GM23248 (cell line): ENCODE results near the gene WDR27. TPM values are rescaled to one million over a fixed set of nuclear protein-coding genes. Genes with fewer than 3 reads are reported as not detected.
A peak's percentile ranks its signal among the peaks of the same experiment; 100 is the strongest.

Experiments
- DNase-seq: peaks from one replicate; pipeline ENCODE4 v3.0.0-alpha.2; 2015
- H2AFZ ChIP-seq: fragments of 200-600 bp; sonication (generic); 2 replicates; pipeline ENCODE4 v1.6.1; 2016; ENCODE audit warnings: antibody characterized with exemption
- H3F3A ChIP-seq: fragments of 200-600 bp; sonication (generic); 2 replicates; pipeline ENCODE4 v1.6.1; 2016; ENCODE audit warnings: mild to moderate bottlenecking, antibody characterized with exemption, mixed run types; ENCODE audit not compliant: insufficient read depth
- H3K27ac ChIP-seq: fragments of 200-600 bp; sonication (generic); 2 replicates; pipeline ENCODE4 v1.5.1; 2016; ENCODE audit warnings: mild to moderate bottlenecking
- H3K27me3 ChIP-seq: fragments of 200-600 bp; sonication (generic); replicated peaks from 2 replicates; pipeline ENCODE4 v1.6.1; 2016; ENCODE audit warnings: mild to moderate bottlenecking; ENCODE audit not compliant: insufficient read depth
- H3K36me3 ChIP-seq: fragments of 200-600 bp; sonication (generic); 2 replicates; pipeline ENCODE4 v1.6.1; 2016; ENCODE audit warnings: low read depth, mild to moderate bottlenecking
- H3K4me1 ChIP-seq: fragments of 200-600 bp; sonication (generic); 2 replicates; pipeline ENCODE4 v1.6.1; 2016; ENCODE audit warnings: mild to moderate bottlenecking; ENCODE audit not compliant: insufficient read depth
- H3K4me2 ChIP-seq: fragments of 200-600 bp; sonication (generic); one replicate; pipeline ENCODE4 v1.6.1; 2016; ENCODE audit warnings: mild to moderate bottlenecking; ENCODE audit not compliant: unreplicated experiment
- H3K4me3 ChIP-seq: fragments of 200-600 bp; sonication (generic); 2 replicates; pipeline ENCODE4 v1.5.1; 2016; ENCODE audit warnings: mild to moderate bottlenecking
- H3K79me2 ChIP-seq: fragments of 200-600 bp; sonication (generic); 2 replicates; pipeline ENCODE4 v1.6.1; 2016; ENCODE audit warnings: mild to moderate bottlenecking; ENCODE audit not compliant: insufficient read depth
- H3K9ac ChIP-seq: fragments of 200-600 bp; sonication (generic); 2 replicates; pipeline ENCODE4 v1.6.1; 2016; ENCODE audit warnings: mild to moderate bottlenecking
- H3K9me2 ChIP-seq: fragments of 200-600 bp; sonication (generic); 2 replicates; pipeline ENCODE4 v1.6.1; 2016; ENCODE audit warnings: mixed run types, mild to moderate bottlenecking, moderate library complexity; ENCODE audit not compliant: insufficient read depth
- H3K9me3 ChIP-seq: fragments of 200-600 bp; sonication (generic); one replicate; pipeline ENCODE4 v1.6.1; 2017; ENCODE audit warnings: low read depth
- H4K20me1 ChIP-seq: fragments of 200-600 bp; sonication (generic); 2 replicates; pipeline ENCODE4 v1.6.0; 2016; ENCODE audit not compliant: insufficient read depth
- EZH2 ChIP-seq: fragments of 200-600 bp; sonication (generic); IDR thresholded peaks from 2 replicates; pipeline ENCODE4 v1.6.1; 2018; ENCODE audit warnings: antibody characterized with exemption, mild to moderate bottlenecking; ENCODE audit not compliant: insufficient read depth, poor library complexity, severe bottlenecking
- EZH2phosphoT487 ChIP-seq: fragments of 200-600 bp; sonication (generic); IDR thresholded peaks from 2 replicates; pipeline ENCODE4 v1.6.1; 2018; ENCODE audit warnings: antibody characterized with exemption, moderate library complexity, mild to moderate bottlenecking, low read depth; ENCODE audit not compliant: insufficient read depth
- WGBS, 2 experiments: methylation state at CpG; one replicate each; pipeline ENCODE4 v1.1.6; 2015 to 2017; ENCODE audit warnings: low lambda C conversion rate in 2 of 2, low coverage in 1 of 2; ENCODE audit errors: missing lambda C conversion rate in 2 of 2; 5-methylcytosine and 5-hydroxymethylcytosine counted together
- in situ Hi-C: fragments of 300-500 bp; cut with MboI; formaldehyde crosslinking; loops from 2 replicates; pipeline ENCODE4 v1.15.0; 2020
- polyA plus RNA-seq: library from polyadenylated mRNA; unstranded; fragments of >200 nt; fragmentation: Nextera tagmentation; extraction: Ambion mirVana; gene quantifications from 2 replicates; pipeline ENCODE4 v1.2.1, GENCODE V29; 2016
- total RNA-seq: library from RNA; depleted of rRNA; stranded (reverse); fragments of >200 nt; shearing (Covaris generic); gene quantifications from 2 replicates; pipeline ENCODE4 v1.2.3, GENCODE V29; 2014

The WDR27 gene
- total and polyA plus RNA-seq, 2 experiments from 2014 or later = 9.2 to 9.3 TPM

DNA sequence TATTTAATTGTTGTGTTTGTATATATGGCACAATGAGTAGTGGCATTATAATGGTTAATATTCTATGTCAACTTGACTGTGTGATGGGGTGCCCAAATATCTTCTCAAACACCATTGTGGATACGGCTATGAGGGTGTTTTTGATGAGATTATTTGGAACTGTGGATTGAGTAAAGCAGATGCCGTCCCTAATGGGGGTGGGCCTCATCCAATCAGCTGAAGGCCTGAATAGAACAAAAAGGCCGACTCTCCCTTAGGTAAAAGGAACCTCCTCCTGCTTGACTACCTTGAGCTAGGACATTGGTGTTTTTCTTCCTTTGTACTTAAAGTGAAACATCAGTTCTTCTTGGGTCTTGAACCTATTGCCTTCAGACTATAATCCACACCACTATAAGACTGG, 207.8 kb downstream of the WDR27 start:
- no peak for DNase-seq
- H3K9me3 ChIP-seq = no peaks in the 10 kb centered on the region
- H3K4me2 ChIP-seq = no peak overlapping the region
- WGBS, 2 experiments = 90 to 96% methylated on average over 3 of the region's 3 CpGs
- no peak overlapping the region for H3K9ac ChIP-seq
- no peaks in the 10 kb centered on the region for H3K9me2 ChIP-seq
- no peak overlapping the region for H2AFZ ChIP-seq
- H3K27me3 ChIP-seq = no peaks in the 10 kb centered on the region
- H3K4me3 ChIP-seq = no peak overlapping the region
- H4K20me1 ChIP-seq = no peaks in the 10 kb centered on the region
- peaks cover 34% of the 10 kb centered on the region for H3F3A ChIP-seq
- H3K4me1 ChIP-seq = peaks cover 31% of the 10 kb centered on the region
- TF ChIP-seq EZH2phosphoT487 = no peak
- TF ChIP-seq EZH2 = no peak
- no peaks in the 10 kb centered on the region for H3K79me2 ChIP-seq
- H3K27ac ChIP-seq = no peak overlapping the region
- in situ Hi-C loops = no loop called here
- H3K36me3 ChIP-seq = no peaks in the 10 kb centered on the region

DNA sequence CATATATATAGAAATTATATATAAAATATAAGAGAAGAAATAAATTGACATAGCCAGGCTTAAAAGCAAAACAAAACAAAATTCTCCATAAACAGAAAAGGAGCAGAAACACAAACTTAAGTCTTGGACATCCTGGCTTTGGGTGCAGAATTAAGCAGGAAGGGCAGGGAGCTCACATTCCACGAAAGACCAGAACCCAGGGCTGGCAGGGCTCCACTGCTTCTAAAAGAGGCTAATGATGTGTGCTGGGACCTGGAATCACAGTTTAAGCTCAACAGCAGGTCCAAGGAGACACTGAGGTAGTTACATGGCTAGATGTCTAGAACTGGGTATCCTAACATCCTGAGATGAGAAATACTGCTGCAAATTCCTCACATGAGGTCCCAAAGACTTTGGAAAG, 210.3 kb downstream of the WDR27 start:
- H2AFZ ChIP-seq = no peak overlapping the region

DNA sequence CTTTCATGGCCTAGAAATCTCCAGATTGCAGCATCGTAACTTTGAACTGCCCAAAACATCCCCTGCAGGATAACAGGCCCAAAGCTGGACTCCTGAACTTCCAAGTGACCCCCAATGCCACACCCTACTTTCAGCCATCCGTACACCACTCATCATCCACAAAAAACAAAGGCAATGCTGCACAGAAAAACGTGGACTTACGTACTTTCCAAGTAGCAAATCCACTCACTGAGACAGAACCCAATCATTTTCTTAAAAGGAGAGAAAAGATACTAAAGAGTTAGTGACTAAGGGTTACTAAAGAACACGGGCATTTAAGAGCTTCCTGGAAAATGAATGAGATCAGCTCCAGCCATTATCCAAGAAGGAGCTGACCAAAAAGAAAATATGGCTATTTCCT, 211.0 kb downstream of the WDR27 start:
- Histone ChIP-seq H3K9ac (peak overlapping the region; percentile 28), H3K4me1 (peaks cover 34% of the 10 kb centered on the region), H3F3A (peaks cover 32% of the 10 kb centered on the region), H4K20me1 (no peaks in the 10 kb centered on the region), H3K27ac (peak overlapping the region; percentile 65), H3K4me3 (no peak overlapping the region), H3K36me3 (no peaks in the 10 kb centered on the region), H3K9me3 (no peaks in the 10 kb centered on the region), H3K27me3 (no peaks in the 10 kb centered on the region), H3K79me2 (no peaks in the 10 kb centered on the region), H2AFZ (peak overlapping the region; percentile 61), H3K4me2 (peak overlapping the region; percentile 64), H3K9me2 (no peaks in the 10 kb centered on the region)
- WGBS, 2 experiments = 19% methylated on average over 5 of the region's 5 CpGs
- DNase-seq = peak; percentile 81
- in situ Hi-C loops = no loop called here
- no peak for TF ChIP-seq EZH2phosphoT487
- TF ChIP-seq EZH2 = no peak

More for the DNA sequence above, 210.3 kb downstream of the WDR27 start:
- Histone ChIP-seq H3K4me3 (no peak overlapping the region), H3K9me2 (no peaks in the 10 kb centered on the region), H3F3A (peaks cover 37% of the 10 kb centered on the region), H3K36me3 (no peaks in the 10 kb centered on the region), H3K79me2 (no peaks in the 10 kb centered on the region), H3K9me3 (no peaks in the 10 kb centered on the region), H4K20me1 (no peaks in the 10 kb centered on the region), H3K27ac (no peak overlapping the region), H3K4me2 (peak overlapping the region; percentile 64), H3K27me3 (no peaks in the 10 kb centered on the region), H3K9ac (no peak overlapping the region), H3K4me1 (peaks cover 34% of the 10 kb centered on the region)
- WGBS, 2 experiments = 44 to 48% methylated on average over 1 of the region's 1 CpG
- TF ChIP-seq EZH2 = no peak
- no peak for TF ChIP-seq EZH2phosphoT487
- no peak for DNase-seq
- in situ Hi-C loops = no loop called here

DNA sequence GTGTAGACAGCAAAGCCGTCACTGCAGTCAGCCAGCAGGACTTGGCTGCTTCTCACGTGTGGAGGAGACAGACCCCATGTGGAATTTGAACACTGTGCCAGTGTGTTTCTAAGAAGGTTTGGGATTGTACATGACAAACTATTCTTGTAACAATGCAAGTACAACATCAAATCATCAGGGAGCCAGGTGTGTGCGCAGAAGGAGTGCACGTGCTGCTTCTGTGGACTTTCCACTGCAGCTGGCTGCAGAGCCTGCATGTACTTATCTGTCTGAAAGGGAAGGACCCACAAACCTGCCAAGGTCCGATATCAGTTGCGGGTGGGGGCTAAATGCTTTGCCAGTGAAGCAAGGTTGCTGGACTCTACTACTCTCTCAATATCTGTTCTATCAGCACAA, 211.6 kb downstream of the WDR27 start:
- Histone ChIP-seq H3K27ac (peak overlapping the region; percentile 65), H3K36me3 (no peaks in the 10 kb centered on the region), H3K79me2 (no peaks in the 10 kb centered on the region), H3K4me1 (peaks cover 31% of the 10 kb centered on the region), H3F3A (peaks cover 27% of the 10 kb centered on the region), H3K9me3 (no peaks in the 10 kb centered on the region), H3K4me2 (peak overlapping the region; percentile 64), H3K9me2 (no peaks in the 10 kb centered on the region), H3K9ac (peak overlapping the region; percentile 28), H4K20me1 (no peaks in the 10 kb centered on the region), H3K27me3 (no peaks in the 10 kb centered on the region), H2AFZ (peak overlapping the region; percentile 61), H3K4me3 (no peak overlapping the region)
- peak; percentile 5 for DNase-seq
- WGBS, 2 experiments = 44 to 46% methylated on average over 6 of the region's 6 CpGs
- in situ Hi-C loops = no loop called here
- no peak for TF ChIP-seq EZH2
- no peak for TF ChIP-seq EZH2phosphoT487

DNA sequence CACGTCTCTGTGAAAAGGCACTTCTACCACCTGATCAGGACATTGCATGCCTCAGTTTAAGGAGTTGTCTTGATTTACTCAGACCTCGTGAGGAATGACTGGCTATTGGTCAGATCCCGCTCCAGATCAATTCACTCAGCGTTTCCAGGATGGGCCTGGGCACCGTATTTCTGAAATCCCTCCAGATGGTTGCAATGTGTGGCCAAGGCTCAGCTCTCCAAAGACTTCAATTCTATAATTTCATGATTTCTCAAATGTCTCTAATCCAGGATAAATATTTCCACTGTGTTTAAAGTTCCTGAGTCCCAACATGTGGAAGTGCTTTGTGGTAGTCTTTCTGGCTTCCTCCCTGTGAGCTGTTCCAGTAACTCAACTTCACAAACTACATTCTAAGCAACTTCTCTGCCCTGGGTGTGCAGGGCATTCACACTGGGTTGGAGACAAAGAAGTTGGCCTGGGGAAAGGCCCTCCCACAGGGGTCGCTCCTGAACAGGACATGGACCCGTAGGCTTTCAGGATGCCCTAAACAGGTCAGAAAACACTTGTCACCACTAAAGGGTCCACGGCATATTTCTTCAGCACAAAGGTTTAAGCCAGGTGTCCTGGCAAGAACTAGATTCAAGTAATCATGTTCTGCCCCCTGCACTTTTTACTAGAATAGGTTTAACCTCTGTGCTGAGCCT, 212.1 kb downstream of the WDR27 start:
- WGBS, 2 experiments = 20 to 22% methylated on average over 8 of the region's 8 CpGs
- Histone ChIP-seq H3K36me3 (no peaks in the 10 kb centered on the region), H4K20me1 (no peaks in the 10 kb centered on the region), H3F3A (peaks cover 24% of the 10 kb centered on the region), H3K9me2 (no peaks in the 10 kb centered on the region), H3K9me3 (no peaks in the 10 kb centered on the region), H3K27ac (no peak overlapping the region), H3K4me2 (peak overlapping the region; percentile 64), H3K4me3 (no peak overlapping the region), H3K79me2 (no peaks in the 10 kb centered on the region), H3K4me1 (peaks cover 28% of the 10 kb centered on the region), H3K27me3 (no peaks in the 10 kb centered on the region), H2AFZ (peak overlapping the region; percentile 61), H3K9ac (0 out of 2 replicates have a peak overlapping the region, but pooled peaks have one; percentile 28)
- no peak for TF ChIP-seq EZH2phosphoT487
- no peak for TF ChIP-seq EZH2
- in situ Hi-C loops = no loop called here
- peak; percentile 42 for DNase-seq
